Uterine smooth muscle cell (primary cell): ENCODE measurements around the gene HPDL. TPM values are rescaled to one million over a fixed set of nuclear protein-coding genes. Genes with fewer than 3 reads are reported as not detected.

Experiments
- total RNA-seq: library from RNA; depleted of rRNA; stranded (reverse); fragments of >200 nt; gene quantifications from 2 replicates; pipeline ENCODE4 v1.2.3, GENCODE V29; 2014

HPDL gene
- total RNA-seq = 0.62 and 3.0 TPM in 2 replicates

DNA sequence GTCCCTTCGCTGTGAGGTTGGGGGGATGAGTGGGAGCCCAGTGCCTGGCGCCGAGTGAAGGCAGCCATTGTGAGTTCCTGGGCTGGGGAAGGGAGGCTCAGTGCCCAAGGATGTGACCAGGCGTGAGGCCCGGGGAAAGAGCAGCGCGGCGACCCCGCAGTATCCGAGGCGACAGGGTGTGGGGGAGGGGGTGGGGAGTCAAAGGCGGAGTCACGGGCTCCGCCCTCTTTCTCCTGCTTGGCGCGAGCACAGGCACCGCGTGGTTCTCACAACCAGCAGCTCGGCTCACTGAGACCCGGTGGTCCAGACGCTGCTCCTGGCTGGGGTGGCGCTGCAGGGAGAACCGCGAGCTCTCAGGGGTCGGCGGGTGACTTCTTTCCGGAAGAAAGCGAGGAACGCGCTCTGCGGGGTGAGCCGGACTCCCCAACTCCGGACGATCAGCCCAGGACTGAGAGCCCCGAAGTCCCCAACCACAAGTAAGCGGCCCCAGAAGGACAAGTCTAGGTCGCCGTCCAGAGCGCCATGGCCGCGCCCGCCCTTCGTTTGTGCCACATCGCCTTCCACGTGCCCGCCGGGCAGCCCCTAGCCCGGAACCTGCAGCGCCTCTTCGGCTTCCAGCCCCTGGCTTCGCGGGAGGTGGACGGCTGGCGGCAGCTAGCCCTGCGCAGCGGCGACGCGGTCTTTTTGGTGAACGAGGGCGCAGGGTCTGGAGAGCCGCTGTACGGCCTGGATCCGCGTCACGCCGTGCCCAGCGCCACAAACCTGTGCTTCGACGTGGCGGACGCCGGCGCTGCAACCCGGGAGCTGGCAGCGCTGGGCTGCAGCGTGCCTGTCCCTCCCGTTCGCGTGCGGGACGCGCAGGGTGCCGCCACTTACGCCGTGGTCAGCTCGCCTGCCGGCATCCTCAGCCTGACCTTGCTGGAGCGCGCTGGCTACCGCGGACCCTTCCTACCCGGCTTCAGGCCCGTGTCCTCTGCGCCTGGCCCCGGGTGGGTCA, at the start of gene HPDL:
Gene HPDL, plus strand, starts transcription at position 269 of the 997 bp plus-strand sequence. Its CDS starts 254 bp downstream, at position 523.

DNA sequence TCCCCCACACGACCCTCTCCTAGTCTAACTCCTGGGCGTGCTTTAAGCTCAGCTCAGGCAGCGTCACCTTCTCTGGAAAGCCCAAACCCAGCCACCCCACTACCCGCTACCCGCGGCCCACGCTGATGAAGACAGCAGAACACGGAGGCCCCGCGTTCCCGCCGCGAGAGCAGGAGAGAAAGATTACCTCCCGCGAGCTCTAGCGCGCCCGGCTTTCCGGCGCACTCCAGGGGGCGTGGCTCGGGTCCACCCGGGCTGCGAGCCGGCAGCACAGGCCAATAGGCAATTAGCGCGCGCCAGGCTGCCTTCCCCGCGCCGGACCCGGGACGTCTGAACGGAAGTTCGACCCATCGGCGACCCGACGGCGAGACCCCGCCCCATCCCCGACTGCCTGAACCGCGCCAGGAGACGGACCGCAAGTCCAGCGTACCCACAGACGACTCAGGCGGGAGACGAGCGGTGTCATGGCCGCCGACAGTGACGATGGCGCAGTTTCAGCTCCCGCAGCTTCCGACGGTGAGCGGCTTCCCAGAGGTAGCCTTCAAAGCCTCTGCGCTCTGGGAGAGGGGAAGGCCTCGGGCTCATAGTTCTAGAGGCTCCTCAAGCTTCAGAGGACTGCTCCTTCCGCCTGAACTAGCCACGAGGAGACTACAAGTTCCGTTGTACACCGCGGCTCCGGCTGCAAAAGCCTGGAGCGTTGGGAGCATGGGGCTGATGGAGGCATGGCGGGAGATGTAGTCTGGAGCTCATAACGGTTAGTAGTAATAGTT, 13.3 kb downstream of the HPDL start, which contains the start of the genes MUTYH and TOE1:
Gene MUTYH, minus strand, starts transcription at position 652 of the 770 bp plus-strand sequence. CDS start 5,935 bp downstream, outside the sequence.
Gene TOE1, plus strand, starts transcription at position 382 of the 770 bp plus-strand sequence. Its CDS starts 83 bp downstream, at position 465.

Other genes starting within 250 kb of the HPDL start
- gene ZSWIM5, start 120.3 kb upstream of the HPDL start, total RNA-seq = 0.89 and 1.2 TPM in 2 replicates
- 14.6 and 25.2 TPM in 2 replicates for gene TOE1, start 13.3 kb downstream of the HPDL start, total RNA-seq
- 16.2 and 24.6 TPM in 2 replicates for gene MUTYH, start 13.5 kb downstream of the HPDL start, total RNA-seq
- gene TESK2, start 164.3 kb downstream of the HPDL start, total RNA-seq = 0.77 and 1.4 TPM in 2 replicates
- 0.55 and 1.6 TPM in 2 replicates for gene CCDC163, start 173.2 kb downstream of the HPDL start, total RNA-seq
- 2.1 and 2.4 TPM in 2 replicates for gene MMACHC, start 173.4 kb downstream of the HPDL start, total RNA-seq
- gene PRDX1, start 195.0 kb downstream of the HPDL start, total RNA-seq = 560 and 892 TPM in 2 replicates
- 132 and 165 TPM in 2 replicates for gene AKR1A1, start 223.9 kb downstream of the HPDL start, total RNA-seq